Natural killer cell (primary cell): ENCODE results near the gene TPD52L2. TPM values are rescaled to one million over a fixed set of nuclear protein-coding genes. Genes with fewer than 3 reads are reported as not detected.

Source experiments
- ATAC-seq, 3 donors: fragments of 150-1000 bp in 2 of 3; fragments of 200-7000 bp in 1 of 3; cut with Tn5 transposase; 1 replicate in 1 of 3; 2 replicates in 2 of 3; pipeline ENCODE4 v1.10.0; 2021; ENCODE audit warnings: mild to moderate bottlenecking in 2 of 3, moderate library complexity in 2 of 3
- DNase-seq, 2 donors: peaks; one replicate each; pipeline versions ENCODE4 v3.0.0 to v3.0.0-alpha.2; 2013 to 2021; ENCODE audit warnings: mixed read lengths in 1 of 2
- H3K27ac ChIP-seq: one replicate; pipeline ENCODE4 v1.5.1; 2013; ENCODE audit warnings: mild to moderate bottlenecking, low read length
- H3K27me3 ChIP-seq: one replicate; pipeline ENCODE4 v1.6.1; 2013; ENCODE audit warnings: low read length; ENCODE audit not compliant: control insufficient read depth, insufficient read depth
- H3K36me3 ChIP-seq: one replicate; pipeline ENCODE4 v1.6.1; 2013; ENCODE audit warnings: low read length; ENCODE audit not compliant: control insufficient read depth, insufficient read depth
- H3K4me1 ChIP-seq: one replicate; pipeline ENCODE4 v1.6.1; 2013; ENCODE audit warnings: low read length; ENCODE audit not compliant: control insufficient read depth, insufficient read depth
- H3K4me3 ChIP-seq: one replicate; pipeline ENCODE4 v1.5.1; 2013; ENCODE audit warnings: low read length
- H3K9me3 ChIP-seq: one replicate; pipeline ENCODE4 v1.6.1; 2013; ENCODE audit warnings: low read length; ENCODE audit not compliant: control insufficient read depth, insufficient read depth
- H3K27ac Mint-ChIP-seq, 2 donors: one replicate each; pipeline ENCODE4 v1.8.0; 2022; ENCODE audit warnings: mild to moderate bottlenecking in 2 of 2, mixed read lengths in 2 of 2, moderate library complexity in 1 of 2
- H3K27me3 Mint-ChIP-seq, 2 donors: one replicate each; pipeline ENCODE4 v1.8.0; 2022; ENCODE audit warnings: low read depth in 2 of 2, mixed read lengths in 2 of 2
- H3K36me3 Mint-ChIP-seq: one replicate; pipeline ENCODE4 v1.8.0; 2022; ENCODE audit warnings: mixed read lengths
- H3K4me1 Mint-ChIP-seq, 2 donors: one replicate each; pipeline ENCODE4 v1.8.0; 2022; ENCODE audit warnings: mixed read lengths in 2 of 2
- H3K4me3 Mint-ChIP-seq: one replicate; pipeline ENCODE4 v1.8.0; 2022; ENCODE audit warnings: mild to moderate bottlenecking, moderate library complexity, mixed read lengths
- H3K9me3 Mint-ChIP-seq, 2 donors: one replicate each; pipeline ENCODE4 v1.8.0; 2022; ENCODE audit warnings: mixed read lengths in 2 of 2
- WGBS: methylation state at CpG from one replicate; pipeline ENCODE4 v1.1.7; 2013; ENCODE audit warnings: missing lambda C conversion rate; ENCODE audit not compliant: insufficient coverage; 5-methylcytosine and 5-hydroxymethylcytosine counted together
- intact Hi-C: fragments of 100-400 bp; cut with micrococcal nuclease; formaldehyde crosslinking; loops from one replicate; pipeline ENCODE4 v1.14.2; 2022
- total RNA-seq, 4 donors: library from RNA; stranded (reverse); fragments of 120-200 nt in 1 of 4; gene quantifications; one replicate each; pipeline versions ENCODE4 v1.2.3 to v1.2.4, GENCODE V29; 2013 to 2022
- TF ChIP-seq, protein P1 (sequence below): fragments of 200-600 bp; IDR thresholded peaks from one replicate; pipeline ENCODE4 v1.8.0; 2022; ENCODE audit warnings: antibody characterized with exemption

Gene TPD52L2
- total RNA-seq, 3 donors from 2014 or later (not counting 1 experiment from before 2014, with no cell fraction given): 36.8 to 47.2 (median 45.1) TPM

DNA sequence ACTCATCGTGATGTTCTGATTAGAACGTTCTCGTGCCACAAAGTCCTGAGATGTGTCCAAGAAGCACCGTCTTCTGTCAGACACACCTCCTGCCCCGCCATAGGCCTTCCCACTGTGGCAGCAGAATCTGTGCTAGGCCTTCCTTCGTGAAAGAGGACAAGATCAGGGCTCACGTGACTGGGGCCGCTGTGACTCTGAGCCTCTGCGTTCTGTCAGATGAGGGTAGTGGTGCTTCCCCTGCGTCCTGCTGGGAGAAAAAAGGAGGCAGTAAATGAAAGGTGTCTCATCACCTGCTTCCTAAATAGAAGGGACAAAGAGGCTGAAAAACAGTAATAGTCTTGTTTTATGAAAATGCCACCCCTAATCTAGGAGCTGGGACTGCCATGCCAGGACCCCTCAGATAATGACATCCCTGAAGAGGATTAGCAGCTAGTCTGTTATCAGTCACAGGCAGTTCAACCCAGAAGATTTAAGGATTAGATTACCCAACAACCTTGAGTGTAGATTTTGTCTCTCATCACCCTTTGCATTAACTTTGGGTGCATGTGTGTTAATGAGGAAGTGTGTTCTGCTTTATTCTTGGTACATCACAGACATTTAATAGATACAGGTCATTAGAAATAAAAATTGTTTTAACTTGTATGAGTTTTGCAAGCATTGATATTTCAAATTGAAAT is 34.0 kb downstream of the TPD52L2 start:
- no peaks in the 10 kb centered on the region for H3K9me3 ChIP-seq
- H3K4me3 ChIP-seq: no peak overlapping the region
- H3K4me1 ChIP-seq: peaks cover 58% of the 10 kb centered on the region
- Mint-ChIP-seq H3K4me1 (peaks cover 51 to 58% of the 10 kb centered on the region in 2 donors), H3K27me3 (no peaks in the 10 kb centered on the region), H3K4me3 (no peak overlapping the region), H3K9me3 (no peaks in the 10 kb centered on the region), H3K27ac (peak overlapping the region; percentile 66 to 91), H3K36me3 (no peaks in the 10 kb centered on the region)
- WGBS: 88% methylated on average over 10 of the region's 10 CpGs
- no peak overlapping the region for H3K27ac ChIP-seq
- peak in 1 of 2 donors; percentile 49 for DNase-seq
- TF ChIP-seq, protein P1, sequence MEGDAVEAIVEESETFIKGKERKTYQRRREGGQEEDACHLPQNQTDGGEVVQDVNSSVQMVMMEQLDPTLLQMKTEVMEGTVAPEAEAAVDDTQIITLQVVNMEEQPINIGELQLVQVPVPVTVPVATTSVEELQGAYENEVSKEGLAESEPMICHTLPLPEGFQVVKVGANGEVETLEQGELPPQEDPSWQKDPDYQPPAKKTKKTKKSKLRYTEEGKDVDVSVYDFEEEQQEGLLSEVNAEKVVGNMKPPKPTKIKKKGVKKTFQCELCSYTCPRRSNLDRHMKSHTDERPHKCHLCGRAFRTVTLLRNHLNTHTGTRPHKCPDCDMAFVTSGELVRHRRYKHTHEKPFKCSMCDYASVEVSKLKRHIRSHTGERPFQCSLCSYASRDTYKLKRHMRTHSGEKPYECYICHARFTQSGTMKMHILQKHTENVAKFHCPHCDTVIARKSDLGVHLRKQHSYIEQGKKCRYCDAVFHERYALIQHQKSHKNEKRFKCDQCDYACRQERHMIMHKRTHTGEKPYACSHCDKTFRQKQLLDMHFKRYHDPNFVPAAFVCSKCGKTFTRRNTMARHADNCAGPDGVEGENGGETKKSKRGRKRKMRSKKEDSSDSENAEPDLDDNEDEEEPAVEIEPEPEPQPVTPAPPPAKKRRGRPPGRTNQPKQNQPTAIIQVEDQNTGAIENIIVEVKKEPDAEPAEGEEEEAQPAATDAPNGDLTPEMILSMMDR: no peak
- ATAC-seq: no peak
- no peaks in the 10 kb centered on the region for H3K27me3 ChIP-seq
- H3K36me3 ChIP-seq: no peaks in the 10 kb centered on the region
- intact Hi-C loops: no loop called here

DNA sequence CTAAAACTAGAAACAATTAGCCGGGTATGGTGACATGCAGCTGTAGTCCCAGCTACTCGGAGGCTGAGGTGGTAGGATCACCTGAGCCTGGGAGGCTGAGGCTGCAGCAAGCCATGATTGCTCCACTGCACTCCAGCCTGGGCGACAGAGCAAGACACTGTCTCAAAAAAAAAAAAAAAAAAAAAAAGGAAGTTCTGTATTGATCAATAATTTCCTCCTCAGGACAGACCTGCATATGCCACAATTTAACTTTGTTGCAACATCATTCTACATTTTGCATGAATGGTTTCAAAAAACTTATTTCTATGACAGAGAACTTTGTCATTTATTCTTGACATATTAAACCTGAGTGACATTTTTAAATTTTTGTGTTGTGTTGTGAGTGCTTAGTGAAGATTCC is 35.3 kb downstream of the TPD52L2 start:
- WGBS: 63% methylated on average over 3 of the region's 3 CpGs
- peaks cover 53 to 62% of the 10 kb centered on the region in 2 donors for H3K4me1 Mint-ChIP-seq
- H3K27me3 Mint-ChIP-seq: no peaks in the 10 kb centered on the region
- intact Hi-C loops: no loop called here
- ATAC-seq: no peak
- peak overlapping the region in 1 of 2 donors; percentile 77 for H3K27ac Mint-ChIP-seq
- no peaks in the 10 kb centered on the region for H3K36me3 Mint-ChIP-seq
- Histone ChIP-seq H3K4me3 (no peak overlapping the region), H3K9me3 (no peaks in the 10 kb centered on the region), H3K27me3 (no peaks in the 10 kb centered on the region), H3K27ac (no peak overlapping the region), H3K36me3 (no peaks in the 10 kb centered on the region), H3K4me1 (peaks cover 57% of the 10 kb centered on the region)
- TF ChIP-seq, protein P1: no peak
- H3K9me3 Mint-ChIP-seq: no peaks in the 10 kb centered on the region
- no peak overlapping the region for H3K4me3 Mint-ChIP-seq
- no peak for DNase-seq

DNA sequence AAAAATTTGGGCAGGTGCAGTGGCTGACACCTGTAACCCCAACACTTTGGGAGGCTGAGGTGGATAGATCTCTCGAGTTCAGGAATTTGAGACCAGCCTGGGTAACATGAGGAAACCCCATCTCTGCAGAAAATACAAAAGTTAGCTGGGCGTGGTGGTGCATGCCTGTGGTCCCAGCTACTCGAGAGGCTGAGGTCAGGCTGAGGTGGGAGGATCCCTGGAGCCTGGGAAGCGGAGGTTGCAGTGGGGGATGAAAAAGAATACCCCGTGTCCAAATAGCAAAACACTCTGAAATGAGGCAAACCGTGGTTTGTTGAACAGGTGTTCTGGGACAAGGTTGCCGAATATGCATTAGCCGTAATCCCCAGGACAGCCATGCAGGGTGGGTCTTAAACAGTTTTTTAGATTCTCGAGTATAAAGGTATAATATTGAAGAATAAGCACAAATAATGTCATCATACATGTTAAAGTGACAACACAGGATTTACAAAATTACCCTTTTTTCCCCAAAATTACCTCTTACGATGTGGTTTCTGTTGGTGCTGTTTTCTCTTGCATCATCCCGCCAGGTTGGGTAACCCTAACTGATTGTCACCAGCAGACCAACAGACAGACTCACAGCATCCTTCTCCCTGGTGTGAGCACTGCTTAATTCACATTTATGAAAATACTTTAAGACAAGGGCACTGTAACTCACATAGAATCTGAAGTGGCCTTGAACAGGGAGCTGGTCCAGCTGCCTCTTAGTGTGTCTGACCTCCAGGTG is 38.9 kb downstream of the TPD52L2 start:
- Histone ChIP-seq H3K27ac (no peak overlapping the region), H3K27me3 (no peaks in the 10 kb centered on the region), H3K36me3 (no peaks in the 10 kb centered on the region), H3K4me1 (peaks cover 31% of the 10 kb centered on the region), H3K4me3 (no peak overlapping the region), H3K9me3 (no peaks in the 10 kb centered on the region)
- 85% methylated on average over 10 of the region's 11 CpGs for WGBS
- H3K4me3 Mint-ChIP-seq: peak overlapping the region; percentile 17
- no peak for DNase-seq
- no peaks in the 10 kb centered on the region for H3K9me3 Mint-ChIP-seq
- peaks cover 32 to 42% of the 10 kb centered on the region in 2 donors for H3K4me1 Mint-ChIP-seq
- ATAC-seq: no peak
- no peaks in the 10 kb centered on the region for H3K36me3 Mint-ChIP-seq
- TF ChIP-seq, protein P1: no peak
- intact Hi-C loops: no loop called here
- H3K27me3 Mint-ChIP-seq: no peaks in the 10 kb centered on the region
- peak overlapping the region; percentile 58 to 94 for H3K27ac Mint-ChIP-seq
